ENCODE data around the gene HTT. TPM values are rescaled to one million over a fixed set of nuclear protein-coding genes. Genes with fewer than 3 reads are reported as not detected.

HTT gene
- total RNA-seq, 1 experiment from 2014 or later = 64.4 TPM

DNA sequence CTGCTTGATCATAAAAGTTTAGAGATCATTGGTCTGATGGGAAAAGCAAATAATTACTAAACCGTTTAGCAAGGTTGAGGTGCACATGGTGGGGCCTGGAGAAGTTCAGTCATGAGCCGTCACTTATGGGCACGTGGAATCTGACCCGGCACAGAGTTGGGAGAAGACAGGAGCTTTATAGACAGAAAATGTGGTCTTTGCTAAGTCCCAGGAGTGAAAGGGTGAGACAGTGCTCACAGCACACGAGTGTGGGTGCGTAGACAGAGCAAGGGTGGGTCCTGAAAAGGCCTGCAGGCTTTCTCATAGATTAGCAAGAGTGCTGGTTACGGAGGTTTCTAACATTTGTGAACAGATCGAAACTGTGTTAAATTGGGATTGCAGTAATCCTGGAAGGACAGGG is 43.8 kb downstream of the HTT start:
- no peak overlapping the region for H3T11ph ChIP-seq (ENCODE audit: low read length)
- H3K79me1 ChIP-seq (ENCODE audit: insufficient read depth, low read depth, low read length, poor library complexity, severe bottlenecking) = no peaks in the 10 kb centered on the region
- Mint-ChIP-seq H3K27me3 (ENCODE audit: low read depth) (no peaks in the 10 kb centered on the region), H3K4me3 (no peak overlapping the region), H3K4me1 (no peaks in the 10 kb centered on the region), H3K9me3 (peaks cover 0 to 3% of the 10 kb centered on the region in 2 experiments; a peak in 2 of 5 replicates), H3K27ac (no peak overlapping the region), H3K36me3 (ENCODE audit: insufficient read depth in 1 of 3, low read depth in 3 of 3) (peaks cover 48 to 82% (median 81%) of the 10 kb centered on the region in 3 experiments)
- H3K27me3 ChIP-seq (ENCODE audit: insufficient read depth, low read length) = no peaks in the 10 kb centered on the region
- no peaks in the 10 kb centered on the region for H4K20me1 ChIP-seq (ENCODE audit: control insufficient read depth, insufficient read depth, insufficient read length)
- DNase-seq = no peak
- H3K23ac ChIP-seq (ENCODE audit: insufficient read length, low read depth, low read length) = no peak overlapping the region
- no peaks in the 10 kb centered on the region for H3K79me2 ChIP-seq (ENCODE audit: insufficient read depth, low read length)
- no peaks in the 10 kb centered on the region for H3K4me1 ChIP-seq (ENCODE audit: insufficient read depth, low read length)
- WGBS (ENCODE audit: extremely low coverage, insufficient read length, low lambda C conversion rate) = no CpG with 5 or more reads among the region's 8 CpGs
- H2AFZ ChIP-seq (ENCODE audit: low read length) = no peak overlapping the region
- H3K27ac ChIP-seq (ENCODE audit: insufficient read length, low read depth, low read length) = no peak overlapping the region
- no peaks in the 10 kb centered on the region for H3K23me2 ChIP-seq (ENCODE audit: insufficient read length, low read depth, low read length, poor library complexity, severe bottlenecking)
- H3K14ac ChIP-seq (ENCODE audit: insufficient read depth, low read length) = no peak overlapping the region
- no peak overlapping the region for H2BK12ac ChIP-seq (ENCODE audit: insufficient read length, low read depth, low read length)
- H3K56ac ChIP-seq (ENCODE audit: insufficient read length, low read depth, low read length) = no peak overlapping the region
- no peak overlapping the region for H3K4me2 ChIP-seq (ENCODE audit: insufficient read depth, insufficient read length, low read length)
- H3K4ac ChIP-seq (ENCODE audit: low read depth, low read length) = no peak overlapping the region
- H2BK20ac ChIP-seq (ENCODE audit: low read depth, low read length, poor library complexity, severe bottlenecking) = no peak overlapping the region
- H4K91ac ChIP-seq (ENCODE audit: insufficient read length, low read depth, low read length) = no peak overlapping the region
- no peak overlapping the region for H2AK5ac ChIP-seq (ENCODE audit: insufficient read length, low read length)
- H3K9ac ChIP-seq (ENCODE audit: extremely low read depth, insufficient read length, low read length) = no peak overlapping the region
- H3K18ac ChIP-seq (ENCODE audit: insufficient read length, low read depth, low read length) = no peak overlapping the region
- no peak overlapping the region for H2BK120ac ChIP-seq (ENCODE audit: low read depth, low read length, poor library complexity, severe bottlenecking)
- H4K8ac ChIP-seq (replicated peaks; ENCODE audit: insufficient read length, low read depth, low read length) = no peak overlapping the region
- no peak overlapping the region for H2BK15ac ChIP-seq (ENCODE audit: low read depth, low read length)
- no peaks in the 10 kb centered on the region for H3K9me3 ChIP-seq (ENCODE audit: control insufficient read depth, low read depth, low read length)
- TF ChIP-seq CTCF (conservative IDR thresholded peaks at IDR 0.05) = no peak
- H4K5ac ChIP-seq (ENCODE audit: insufficient read length, low read depth, low read length) = no peak overlapping the region
- no peak overlapping the region for H2BK5ac ChIP-seq (ENCODE audit: insufficient read length, low read length)
